SIG-M5 treated with dmso at 0.1 percent for 504 hours (cell line): ENCODE data around the gene BNIP1.

Source experiments
- DNase-seq: peaks from one replicate; lab custom pipeline; 2025; ENCODE audit not compliant: unreplicated experiment; lab: John Stamatoyannopoulos, UW

The BNIP1 gene

DNA sequence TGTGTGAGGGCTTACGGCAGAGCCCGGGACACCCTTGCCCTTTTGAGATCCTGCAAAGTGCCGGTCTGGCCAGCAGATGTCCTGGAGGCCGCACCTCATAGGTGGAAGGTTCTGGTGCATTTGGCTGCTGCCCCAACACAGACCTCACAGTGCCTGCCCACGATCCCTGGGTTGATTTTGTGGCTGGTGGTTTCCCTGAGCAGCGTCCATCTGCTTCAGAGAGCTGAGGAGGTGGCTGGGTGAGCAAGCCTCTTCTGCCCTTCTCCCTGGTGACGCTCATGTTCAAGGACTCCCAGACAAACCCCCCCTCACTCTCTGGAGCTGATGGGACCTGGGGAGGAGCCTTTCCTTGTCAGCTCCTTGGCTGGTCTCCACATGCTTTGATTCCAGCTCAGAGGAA, 18.9 kb downstream of the BNIP1 start:
- DNase-seq: no peak

DNA sequence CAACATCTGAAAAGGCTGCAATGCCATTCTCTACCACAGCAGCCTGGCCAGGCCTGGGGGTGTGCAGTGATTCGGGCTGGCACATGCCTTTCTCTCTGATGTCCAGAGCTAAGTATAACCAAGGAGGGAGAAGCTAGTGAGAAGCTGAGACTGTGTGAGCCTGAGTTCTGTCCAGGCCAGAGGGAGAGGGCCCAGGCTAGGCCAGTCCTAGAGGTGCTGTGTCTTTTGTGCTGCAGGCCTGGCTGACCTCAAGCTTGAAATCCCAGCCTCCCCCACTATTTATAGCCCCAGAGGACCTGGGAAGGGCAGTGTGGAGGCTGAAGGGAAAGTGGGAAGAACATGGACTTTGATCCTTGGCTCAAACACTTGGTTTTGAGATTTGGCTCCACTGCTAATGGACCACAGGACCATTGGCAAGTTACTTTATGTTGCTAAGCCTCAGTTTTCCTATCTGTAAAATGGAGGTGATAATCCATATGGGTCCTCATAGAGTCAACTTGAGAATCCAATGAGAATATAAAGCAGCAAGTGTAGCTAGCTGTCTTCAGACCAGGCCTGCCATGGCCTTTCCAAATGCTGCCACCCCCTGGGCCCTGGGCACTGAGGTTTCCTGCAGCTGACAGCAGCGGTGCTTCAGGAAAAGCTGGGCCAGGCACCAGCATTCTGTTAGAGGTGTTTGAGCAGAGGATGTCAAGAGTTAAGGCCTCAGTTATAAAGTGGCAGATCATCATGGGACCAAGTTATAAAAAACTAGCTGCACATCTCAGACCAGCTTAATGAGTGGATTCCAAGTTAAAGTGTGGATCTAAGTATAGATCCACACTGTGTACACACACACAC, 21.1 kb downstream of the BNIP1 start:
- no peak for DNase-seq

DNA sequence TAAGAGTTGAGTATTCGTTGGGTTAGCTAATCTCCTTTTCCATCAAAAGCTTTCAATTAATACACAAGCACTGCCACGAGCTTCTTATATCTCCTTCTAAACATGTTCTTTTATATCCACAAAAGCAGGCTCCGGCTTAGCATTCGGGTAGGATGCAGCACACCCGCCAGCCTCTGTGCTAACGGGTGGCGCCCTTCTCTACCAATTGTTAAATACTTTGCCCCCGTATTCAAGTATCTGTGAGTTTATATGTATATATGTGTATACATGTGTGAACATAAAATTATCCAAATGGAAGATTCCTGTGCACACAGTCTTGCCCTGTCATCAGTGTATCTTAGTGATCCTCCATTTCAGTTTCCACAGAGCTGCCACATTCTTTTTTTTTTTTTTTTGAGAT, 27.8 kb downstream of the BNIP1 start:
- DNase-seq: no peak

DNA sequence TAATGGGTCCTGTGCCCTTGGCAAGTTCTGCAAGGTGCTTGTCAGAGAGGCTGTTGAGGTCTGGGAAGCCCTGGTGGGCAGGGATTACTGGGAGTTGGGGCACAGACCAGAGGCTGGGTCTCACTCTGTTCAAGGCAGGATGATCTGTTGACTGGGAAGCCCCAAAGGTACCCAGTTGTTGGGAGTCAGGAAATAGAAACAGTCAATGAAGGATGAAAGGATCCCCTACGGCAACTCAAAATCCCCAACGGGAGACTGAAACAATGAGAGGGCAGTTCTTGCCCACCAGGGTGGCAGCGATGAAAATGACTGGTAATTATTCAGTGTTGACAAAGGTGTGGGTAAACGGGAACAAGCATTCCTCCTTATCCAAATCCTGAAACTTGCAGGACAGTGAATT, 31.2 kb downstream of the BNIP1 start:
- DNase-seq: no peak

DNA sequence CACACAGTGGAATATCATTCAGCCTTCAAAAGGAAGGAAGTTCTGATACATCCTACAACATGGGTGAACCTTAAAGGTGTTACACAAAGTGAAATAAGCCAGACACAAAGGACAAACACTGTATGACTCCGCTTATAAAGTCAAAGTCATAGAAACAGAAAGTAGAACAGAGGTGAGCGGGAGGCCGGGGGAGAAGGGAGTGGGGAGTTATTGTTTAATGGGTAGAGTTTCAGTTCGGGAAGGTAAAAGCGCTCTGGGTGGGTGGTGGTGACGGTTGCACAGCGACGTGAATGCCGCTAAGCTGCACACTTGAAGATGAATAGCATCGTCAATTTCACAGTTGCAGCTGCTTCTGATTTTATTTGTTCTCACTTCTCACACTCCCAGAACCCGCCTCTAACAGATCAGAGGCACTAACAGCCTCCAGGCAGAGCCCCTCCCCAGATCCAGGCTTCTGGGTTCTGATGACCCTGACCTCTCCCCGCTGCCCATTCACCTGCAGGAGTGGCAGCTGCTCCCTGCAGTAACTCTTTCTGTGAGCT, 34.1 kb downstream of the BNIP1 start:
- DNase-seq: no peak

DNA sequence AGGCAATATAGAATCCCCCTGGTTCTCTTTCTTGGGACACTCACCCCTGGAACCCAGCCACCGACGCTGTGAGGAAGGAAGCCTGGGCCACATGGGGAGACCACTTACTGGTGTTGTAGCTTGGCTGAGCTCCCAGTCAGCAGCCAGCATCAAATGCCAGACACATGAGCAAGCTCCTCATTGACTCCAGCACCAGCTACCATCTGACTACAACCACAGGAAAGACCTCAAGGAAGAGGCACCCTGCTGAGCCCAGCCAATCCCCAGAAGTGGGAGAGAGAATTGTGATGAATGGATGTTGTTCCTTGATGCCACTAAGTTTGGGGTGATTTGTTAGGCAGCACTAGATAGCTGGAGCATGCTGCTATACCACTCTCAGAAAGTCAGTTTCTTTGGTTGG, 36.0 kb downstream of the BNIP1 start:
- no peak for DNase-seq

DNA sequence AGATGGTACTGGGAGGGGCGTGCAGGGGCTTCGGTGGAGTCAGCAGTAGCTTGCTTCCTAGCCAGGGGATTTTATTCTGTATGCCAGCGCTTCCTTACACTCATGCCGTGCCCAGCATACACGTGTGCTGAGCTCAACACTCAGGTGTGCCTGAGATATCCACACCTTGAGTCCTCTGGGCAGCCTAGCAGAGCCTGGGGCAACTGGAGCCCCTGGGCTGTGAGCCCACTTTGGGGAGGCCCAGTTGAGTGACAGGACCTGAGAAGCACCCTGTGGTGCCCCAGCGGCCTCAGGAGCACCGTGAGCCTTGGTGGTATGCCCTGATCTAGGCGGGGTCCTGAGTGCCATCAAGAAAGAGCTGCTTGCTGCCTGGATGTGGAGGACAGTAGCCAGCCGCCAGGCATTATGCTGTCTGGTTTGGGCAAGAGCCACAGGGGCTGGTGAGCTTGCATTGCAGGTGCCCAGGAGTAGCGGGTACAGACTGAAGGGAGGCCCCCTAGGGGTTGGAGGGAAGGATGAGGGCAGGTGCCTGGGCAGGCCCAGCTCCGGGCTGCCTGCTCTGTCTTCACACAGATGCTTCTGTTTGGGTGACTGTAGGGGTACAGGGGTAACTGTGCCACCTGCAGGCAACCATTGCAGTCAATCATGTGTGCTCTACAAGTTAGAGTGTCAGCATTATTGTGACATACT, 42.9 kb downstream of the BNIP1 start:
- no peak for DNase-seq

DNA sequence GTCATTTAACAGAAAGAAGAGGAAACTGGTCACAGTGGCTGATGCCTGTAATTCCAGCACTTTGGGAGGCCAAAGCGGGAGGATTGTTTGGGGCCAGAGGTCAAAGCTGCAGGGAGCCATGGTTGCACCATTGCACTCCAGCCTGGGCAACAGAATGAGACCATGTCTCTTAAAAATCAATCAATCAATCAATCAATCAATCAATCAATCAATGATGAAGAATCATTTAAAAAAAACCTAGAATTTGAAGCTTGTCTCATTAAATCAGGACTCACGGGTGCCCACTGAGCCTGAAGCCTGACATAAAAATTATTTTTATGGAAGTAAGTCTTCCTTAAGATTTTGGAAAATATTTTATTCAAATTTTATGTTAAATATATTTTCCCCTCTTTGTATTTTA, 43.9 kb downstream of the BNIP1 start:
- no peak for DNase-seq

DNA sequence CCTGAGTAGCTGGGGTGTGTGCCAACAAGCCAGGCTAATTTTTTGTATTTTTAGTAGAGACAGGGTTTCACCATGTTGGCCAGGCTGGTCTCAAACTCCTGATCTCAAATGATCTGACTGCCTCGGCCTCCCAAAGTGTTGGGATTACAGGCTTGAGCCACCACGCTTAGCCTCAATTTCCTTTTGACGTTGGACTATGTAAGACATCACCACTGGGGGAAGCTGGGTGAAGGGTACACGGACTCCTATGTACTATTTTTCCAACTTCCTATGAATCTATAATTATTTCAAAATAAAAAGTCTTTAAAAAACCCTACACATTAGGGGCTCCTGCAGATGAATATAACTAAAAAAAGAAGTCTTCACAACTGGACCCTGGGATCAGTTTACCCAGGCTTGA, 46.7 kb downstream of the BNIP1 start:
- DNase-seq: no peak

DNA sequence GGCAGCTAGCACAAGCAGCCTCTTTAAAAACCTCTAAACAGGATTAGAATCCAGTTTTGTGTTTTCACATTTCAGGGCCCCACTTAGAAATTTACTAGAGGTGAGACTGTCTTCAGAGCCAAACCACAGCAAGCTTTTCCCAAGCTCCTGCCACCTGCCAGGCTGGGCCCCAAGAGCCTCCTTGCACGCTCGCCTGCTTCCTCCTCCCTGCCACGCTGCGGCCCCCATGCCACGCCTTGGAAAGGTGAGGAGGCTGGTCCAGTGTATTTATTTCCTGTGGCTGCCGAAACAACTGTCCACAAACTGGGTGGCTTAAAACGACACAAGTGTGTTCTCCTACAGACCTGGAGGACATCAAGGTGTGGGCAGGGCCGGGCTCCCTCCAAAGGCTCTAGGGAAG, 47.2 kb downstream of the BNIP1 start:
- DNase-seq: no peak

DNA sequence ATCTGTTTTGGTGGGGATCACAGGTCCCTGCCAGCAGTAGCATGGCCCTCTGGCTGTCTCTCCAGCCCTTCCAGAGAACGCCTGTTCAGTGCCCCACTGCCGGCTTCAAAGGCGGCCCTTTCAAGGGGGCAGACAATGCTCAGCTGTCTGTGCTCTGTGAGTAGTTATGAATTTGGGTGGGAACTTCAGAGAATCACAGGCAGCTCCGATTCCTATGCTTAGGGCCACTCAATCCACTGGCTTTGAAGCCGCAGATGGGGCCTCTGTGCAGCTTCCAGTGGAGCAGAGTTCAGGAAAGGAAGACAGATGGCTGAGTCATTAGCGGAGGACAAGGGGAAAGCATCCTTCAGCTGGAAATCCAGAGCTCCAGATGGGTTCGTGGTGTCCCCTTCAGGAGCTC, 48.2 kb downstream of the BNIP1 start:
- no peak for DNase-seq

DNA sequence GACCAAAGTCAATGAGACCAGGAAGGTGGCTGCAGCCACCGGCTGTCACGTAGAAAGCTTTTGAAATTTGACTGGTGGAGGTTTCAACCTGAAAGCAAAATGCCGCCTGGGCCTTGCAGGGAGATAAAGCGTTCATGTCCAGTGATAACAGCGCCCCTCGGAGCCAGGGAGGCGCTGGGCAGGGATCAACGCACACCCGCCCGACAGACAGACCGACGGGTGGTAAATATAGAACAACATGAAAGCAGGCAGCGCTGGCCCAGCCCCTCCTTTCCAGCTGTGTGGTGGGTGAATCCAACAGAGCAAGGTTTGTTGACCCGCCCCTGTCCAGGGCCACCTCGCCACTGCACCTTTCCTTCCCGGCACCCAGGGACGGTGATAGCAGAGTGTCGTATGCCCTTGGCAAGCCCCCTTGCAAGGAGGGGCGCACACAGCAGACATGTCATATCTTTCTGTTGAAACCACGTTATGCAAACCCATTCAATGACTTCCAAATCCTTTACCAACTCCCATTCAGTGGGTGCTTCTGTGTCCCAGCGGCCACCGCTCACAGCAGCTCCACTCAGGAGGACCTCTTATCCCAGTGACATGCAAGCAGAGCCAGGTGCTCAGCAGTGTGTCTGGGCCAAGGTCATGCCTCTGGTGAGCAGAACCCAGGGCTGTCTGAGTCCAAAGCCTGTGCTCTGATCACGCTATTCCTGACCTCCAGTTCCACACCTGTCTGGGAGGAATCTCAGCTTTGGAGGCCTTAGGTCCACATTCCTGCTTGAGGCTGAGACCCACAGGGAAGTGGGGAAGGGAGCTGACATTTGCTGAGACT, 52.0 kb downstream of the BNIP1 start:
- DNase-seq: no peak

DNA sequence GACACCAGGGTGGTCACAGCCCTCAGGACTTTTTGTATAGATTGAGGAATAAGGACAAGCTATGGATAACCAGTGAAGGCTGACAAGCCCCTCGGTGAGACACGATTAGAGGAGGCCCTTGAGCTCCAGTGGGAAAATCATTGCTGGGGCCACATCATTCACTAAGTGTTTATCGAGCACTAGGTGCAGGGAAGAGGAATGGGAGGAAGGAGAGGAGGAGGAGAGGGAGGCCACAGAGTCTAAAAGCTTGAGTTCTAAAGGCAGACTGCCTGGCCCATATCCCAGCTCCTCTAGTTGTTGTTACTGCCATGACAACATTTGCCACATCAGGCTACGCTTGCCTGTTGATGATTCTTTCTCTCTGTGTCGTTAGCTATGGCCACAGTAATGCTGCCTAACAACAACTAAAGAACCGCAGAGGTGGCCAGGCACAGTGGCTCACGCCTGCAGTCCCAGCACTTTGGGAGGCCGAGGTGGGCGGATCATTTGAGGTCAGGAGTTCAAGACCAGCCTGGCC, 53.1 kb downstream of the BNIP1 start:
- no peak for DNase-seq

DNA sequence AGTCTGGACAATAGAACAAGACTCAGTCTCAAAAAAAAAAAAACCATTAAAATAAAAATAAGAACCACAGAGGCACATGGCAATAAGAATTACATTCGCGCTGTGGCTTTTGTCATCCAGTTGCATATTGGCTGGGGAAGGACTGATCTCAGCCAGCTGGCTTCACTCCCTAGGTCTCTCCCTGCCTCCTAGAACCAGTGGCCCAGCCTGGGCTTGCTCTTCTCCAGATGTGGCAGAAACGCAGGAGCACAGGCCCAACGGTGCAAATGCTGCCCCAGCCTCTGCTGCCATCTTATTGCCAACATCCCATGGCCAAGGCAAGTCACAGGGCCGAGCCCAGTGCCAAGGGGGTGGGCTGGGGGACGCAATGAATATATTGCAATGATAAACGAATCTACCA, 53.7 kb downstream of the BNIP1 start:
- DNase-seq: no peak

DNA sequence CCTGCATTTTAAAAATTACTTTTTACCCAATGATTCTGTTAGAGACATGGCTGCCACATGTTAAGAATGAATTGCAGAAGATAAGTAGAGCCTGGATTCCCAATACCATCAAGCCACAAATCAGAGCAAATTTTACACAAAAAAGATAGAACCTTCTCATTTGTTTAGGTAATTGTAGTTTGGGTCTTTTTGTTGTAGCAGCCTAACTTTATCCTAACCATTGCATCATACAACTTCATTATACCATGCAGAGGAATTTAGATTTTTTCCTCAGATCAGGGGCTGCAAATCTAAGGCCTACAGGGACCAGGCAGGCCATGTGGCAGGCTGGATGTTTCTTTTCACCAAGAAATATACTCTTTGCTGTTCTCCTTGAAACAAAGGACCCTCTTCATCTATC, 56.0 kb downstream of the BNIP1 start:
- no peak for DNase-seq

DNA sequence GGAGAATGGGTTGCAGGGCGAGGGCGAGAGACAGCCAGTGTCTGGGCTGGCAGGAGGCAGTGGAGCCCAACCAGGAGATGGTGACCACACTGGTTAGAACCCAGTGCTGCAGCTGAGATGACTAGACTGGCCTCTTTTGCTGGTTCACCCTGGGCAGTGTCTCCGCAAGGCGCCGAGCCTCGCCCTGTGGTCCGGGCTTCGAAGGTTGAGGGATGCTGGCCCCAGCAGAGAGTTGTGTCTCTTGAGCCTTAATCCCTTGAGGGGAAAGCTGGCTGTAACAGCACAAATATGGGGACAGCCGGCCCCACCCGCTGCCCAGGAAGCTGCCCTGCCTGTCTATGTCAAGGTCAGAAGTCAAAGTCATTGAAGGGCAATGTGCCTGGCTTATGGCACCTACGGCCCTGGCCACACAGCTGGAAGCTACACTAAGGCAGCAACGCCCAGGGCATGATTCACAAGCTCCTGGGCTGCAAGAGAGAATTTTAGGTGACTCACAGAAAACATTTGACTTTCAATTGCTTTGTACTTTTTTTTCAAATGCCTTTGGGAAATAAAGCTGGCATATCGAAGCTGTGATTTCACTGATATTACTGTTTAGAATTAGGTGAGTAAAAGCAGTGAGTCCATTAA, 57.4 kb downstream of the BNIP1 start:
- no peak for DNase-seq

DNA sequence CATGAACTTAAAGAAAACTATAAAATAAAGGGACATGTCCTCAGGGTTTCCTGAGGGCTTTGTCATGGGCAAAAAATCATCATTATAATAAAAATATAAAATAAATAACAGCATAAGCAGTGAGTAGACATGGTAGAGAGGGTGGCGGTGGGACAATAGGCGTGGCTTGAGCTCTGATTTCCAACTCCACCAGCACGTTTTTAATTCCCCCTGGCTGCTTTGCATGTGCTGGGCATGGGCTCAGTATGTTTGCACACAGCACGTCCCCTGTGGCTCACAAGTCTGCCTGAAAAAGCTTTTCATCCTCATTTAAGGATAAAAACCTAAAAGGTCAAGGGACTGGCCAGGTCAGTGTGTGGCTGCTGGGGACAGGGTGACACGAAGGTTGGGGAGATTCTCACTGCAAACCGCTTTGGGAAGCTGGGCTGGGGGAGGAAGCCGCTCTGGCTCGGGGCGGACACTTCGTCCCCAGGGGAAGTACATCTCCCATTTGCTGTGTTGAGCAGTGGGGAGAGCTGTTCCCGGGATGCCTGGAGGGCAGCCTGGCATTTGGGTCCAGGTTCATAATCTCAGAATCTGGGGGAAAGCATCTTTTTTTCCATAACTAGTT, 58.0 kb downstream of the BNIP1 start:
- no peak for DNase-seq

DNA sequence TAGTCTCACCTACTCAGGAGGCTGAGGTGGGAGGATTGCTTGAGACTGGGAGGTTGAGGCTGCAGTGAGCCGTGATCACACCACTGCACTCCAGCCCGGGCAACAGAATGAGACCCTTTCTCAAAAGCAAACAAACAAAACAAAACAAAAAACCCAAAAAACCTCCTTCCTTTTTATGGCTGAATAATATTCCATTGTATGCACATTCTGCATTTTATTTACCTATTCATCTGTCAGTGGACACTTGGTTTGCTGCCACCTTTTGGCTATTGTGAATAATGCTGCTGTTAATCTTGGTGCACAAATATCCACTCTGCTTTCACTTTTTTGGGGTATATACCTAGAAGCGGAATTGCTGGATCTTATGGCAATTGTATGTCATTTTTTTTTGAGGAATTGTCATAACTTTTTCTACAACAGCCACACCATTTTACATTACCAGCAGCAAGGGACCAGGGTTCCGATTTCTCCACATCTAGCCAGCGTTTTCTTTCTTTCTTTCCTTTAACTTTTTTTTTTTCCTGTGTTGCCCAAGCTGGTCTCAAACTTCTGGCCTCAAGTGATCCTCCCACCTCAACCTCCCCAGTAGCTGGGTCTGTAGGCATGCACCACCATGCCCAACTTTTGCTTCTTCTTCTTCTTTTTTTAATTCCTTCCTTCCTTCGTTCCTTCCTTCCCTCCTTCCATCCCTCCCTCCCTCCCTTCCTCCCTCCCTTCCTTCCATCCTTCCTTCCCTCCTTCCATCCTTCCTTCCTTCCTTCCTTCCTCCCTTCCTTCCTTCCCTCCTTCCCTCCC, 60.1 kb downstream of the BNIP1 start:
- DNase-seq: peak; percentile 20

DNA sequence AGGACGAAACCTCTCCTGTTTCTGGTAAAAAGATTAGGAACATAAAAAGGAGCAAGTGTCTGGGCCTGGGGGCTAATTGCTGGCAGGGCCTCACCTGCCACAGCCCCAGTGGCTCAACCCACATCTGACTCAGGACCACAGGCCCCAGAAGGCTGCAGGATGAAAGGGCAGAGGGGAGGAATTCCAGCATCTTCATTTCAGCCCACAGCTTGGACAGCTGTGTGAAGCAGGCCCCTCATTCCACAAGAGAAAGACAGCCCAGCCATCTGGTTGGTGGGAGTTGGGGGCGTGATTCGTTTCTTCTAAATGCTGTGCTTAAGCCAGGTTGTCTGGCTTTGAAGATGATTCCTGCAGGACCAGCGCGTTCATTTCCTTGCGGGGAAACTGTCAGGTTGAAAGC, 61.6 kb downstream of the BNIP1 start:
- DNase-seq: no peak

DNA sequence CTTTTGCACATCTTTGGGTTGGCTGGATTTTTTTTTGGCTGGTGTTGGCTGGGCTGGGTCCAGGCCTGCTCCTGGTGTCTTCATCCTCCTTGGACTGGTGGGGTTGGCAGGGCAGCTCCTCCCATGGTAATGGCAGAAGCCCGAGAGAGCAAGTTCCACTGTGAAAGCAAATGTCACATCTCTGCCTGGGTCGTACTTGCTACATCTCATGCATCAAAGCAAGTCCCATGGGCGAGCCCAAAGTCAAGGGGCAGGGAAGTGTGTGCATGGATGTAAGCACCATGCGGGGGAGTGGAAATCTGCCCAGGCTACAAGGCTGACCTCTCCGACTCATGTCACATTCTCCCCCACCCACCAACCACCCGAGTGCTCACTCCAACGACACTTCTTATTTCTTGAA, 64.0 kb downstream of the BNIP1 start:
- no peak for DNase-seq
